TTC549 (cell line): ENCODE data around the gene DNM1L.
A peak's percentile ranks its signal among the peaks of the same experiment; 100 is the strongest.
"Not testable (repeated sequence)": the region's sequence is repeated elsewhere in the genome, so short reads cannot be mapped to it uniquely, and the experiment has no call there.

Experiments used
- FAIRE-seq: peaks from 2 replicates; lab custom pipeline; 2012; peaks lifted over from hg19 to GRCh38; lab: Jason Lieb, UNC

DNM1L gene

GRCh38 chr12:32697445-32697844, 18.3 kb downstream of the DNM1L start:
- no peak for FAIRE-seq

GRCh38 chr12:32698285-32698684, 19.2 kb downstream of the DNM1L start:
- no peak for FAIRE-seq

- FAIRE-seq: not testable (repeated sequence)
Measured at GRCh38 chr12:32699437-32699836, 20.3 kb downstream of the DNM1L start.

- FAIRE-seq: no peak
Measured at GRCh38 chr12:32702473-32702872, 23.4 kb downstream of the DNM1L start.

GRCh38 chr12:32702946-32703345, 23.8 kb downstream of the DNM1L start:
- FAIRE-seq: no peak

GRCh38 chr12:32705783-32706182, 26.7 kb downstream of the DNM1L start:
- no peak for FAIRE-seq

- FAIRE-seq: no peak
Measured at GRCh38 chr12:32706335-32707024, 27.4 kb downstream of the DNM1L start.

GRCh38 chr12:32708926-32709325, 29.8 kb downstream of the DNM1L start:
- no peak for FAIRE-seq

- FAIRE-seq: no peak
Measured at GRCh38 chr12:32714772-32715171, 35.7 kb downstream of the DNM1L start.

GRCh38 chr12:32718926-32719325, 39.8 kb downstream of the DNM1L start:
- no peak for FAIRE-seq

GRCh38 chr12:32725308-32725707, 46.2 kb downstream of the DNM1L start:
- FAIRE-seq: not testable (repeated sequence)

- no peak for FAIRE-seq
Measured at GRCh38 chr12:32726286-32726685, 47.2 kb downstream of the DNM1L start.

- FAIRE-seq: no peak
Measured at GRCh38 chr12:32727237-32727636, 48.1 kb downstream of the DNM1L start.

GRCh38 chr12:32734952-32735351, 55.9 kb downstream of the DNM1L start:
- FAIRE-seq: no peak

GRCh38 chr12:32736445-32736844, 57.3 kb downstream of the DNM1L start:
- no peak for FAIRE-seq

GRCh38 chr12:32737715-32738114, 58.6 kb downstream of the DNM1L start:
- no peak for FAIRE-seq

GRCh38 chr12:32739279-32739678, 60.2 kb downstream of the DNM1L start:
- no peak for FAIRE-seq

GRCh38 chr12:32742133-32742532, 63.0 kb downstream of the DNM1L start:
- no peak for FAIRE-seq

- FAIRE-seq: no peak
Measured at GRCh38 chr12:32743264-32743663, 64.2 kb downstream of the DNM1L start.

- FAIRE-seq: no peak
Measured at GRCh38 chr12:32753605-32754004, 74.5 kb downstream of the DNM1L start.

GRCh38 chr12:32754111-32754510, 75.0 kb downstream of the DNM1L start:
- FAIRE-seq: no peak

GRCh38 chr12:32755051-32755653, 76.1 kb downstream of the DNM1L start:
- no peak for FAIRE-seq

GRCh38 chr12:32755654-32756475, 76.8 kb downstream of the DNM1L start, which contains the start of gene YARS2:
YARS2 (minus strand) TSS chr12:32755897; CDS start chr12:32755874, 23 bp downstream.
- peak; percentile 73 for FAIRE-seq
